Panc1 (cell line): ENCODE results near the gene ARRDC4. TPM values are rescaled to one million over a fixed set of nuclear protein-coding genes. Genes with fewer than 3 reads are reported as not detected.

Source experiments
- ATAC-seq: fragments of 200-7000 bp; cut with Tn5 transposase; 2 replicates; pipeline ENCODE4 v1.9.1; 2020; ENCODE audit warnings: mild to moderate bottlenecking, moderate library complexity
- BruUV-seq: library from RNA; stranded (reverse); fragments of 400-500 nt; replicated peaks from 2 replicates; lab custom pipeline; 2021; lab: Mats Ljungman, UMichigan
- CTCF ChIA-PET: fragments of 300-600 bp; sonication (Branson Sonifier 250); formaldehyde crosslinking; loops from one replicate; lab custom pipeline; 2022; ENCODE audit warnings: antibody characterized with exemption; lab: Charles Lee
- POLR2A ChIA-PET: fragments of 300-600 bp; sonication (Branson Sonifier 250); formaldehyde crosslinking; loops from one replicate; lab custom pipeline; 2022; ENCODE audit warnings: antibody characterized with exemption; lab: Charles Lee
- DNase-seq: peaks from one replicate; pipeline ENCODE4 v3.0.0-alpha.2; 2010; ENCODE audit warnings: low read depth, low spot score
- H3K27ac ChIP-seq: 2 replicates; pipeline ENCODE4 v1.5.1; 2011; ENCODE audit warnings: mild to moderate bottlenecking, low read length, inconsistent platforms
- H3K27me3 ChIP-seq: fragments of 200-500 bp; sonication (Bioruptor generic); 2 replicates; pipeline ENCODE4 v1.6.0; 2014; ENCODE audit warnings: low read length, inconsistent platforms; ENCODE audit not compliant: control insufficient read depth, insufficient read depth
- H3K36me3 ChIP-seq: fragments of 200-500 bp; sonication (Bioruptor generic); 2 replicates; pipeline ENCODE4 v1.5.1; 2014; ENCODE audit warnings: inconsistent platforms, mild to moderate bottlenecking, low read length, moderate library complexity; ENCODE audit not compliant: control insufficient read depth, insufficient read depth
- H3K4me1 ChIP-seq: 2 replicates; pipeline ENCODE4 v1.5.1; 2011; ENCODE audit warnings: inconsistent platforms, mild to moderate bottlenecking, low read length, moderate library complexity; ENCODE audit not compliant: control insufficient read depth, insufficient read depth
- H3K4me3 ChIP-seq, 2 experiments: 2 replicates each; pipeline ENCODE4 v1.5.1; 2011 to 2012; ENCODE audit warnings: low read depth in 2 of 2, low read length in 2 of 2, mild to moderate bottlenecking in 2 of 2, inconsistent platforms in 1 of 2, moderate library complexity in 1 of 2
- H3K9me3 ChIP-seq: fragments of 200-500 bp; sonication (Bioruptor generic); 2 replicates; pipeline ENCODE4 v1.5.1; 2014; ENCODE audit warnings: low read depth, mild to moderate bottlenecking, inconsistent platforms, low read length, moderate library complexity; ENCODE audit not compliant: control insufficient read depth, insufficient read depth
- POLR2AphosphoS5 ChIP-seq: IDR thresholded peaks from 2 replicates; pipeline ENCODE4 v1.6.1; 2012; ENCODE audit warnings: mild to moderate bottlenecking, low read depth, low read length, moderate library complexity
- SIN3A ChIP-seq: IDR thresholded peaks from 2 replicates; pipeline ENCODE4 v1.6.1; 2012; ENCODE audit warnings: low read depth, mild to moderate bottlenecking, low read length, moderate library complexity, borderline replicate concordance; ENCODE audit not compliant: insufficient read depth
- TCF7L2 ChIP-seq: IDR thresholded peaks from 2 replicates; pipeline ENCODE4 v1.6.1; 2011; ENCODE audit warnings: mild to moderate bottlenecking, low read depth, low read length, inconsistent platforms
- in situ Hi-C: cut with HindIII; loops from 2 replicates; pipeline ENCODE4 v1.10.0; 2016; ENCODE audit warnings: low sequenced_read_pairs, low pct_unique_long_range_greater_than_20kb
- intact Hi-C: fragments of 100-400 bp; cut with micrococcal nuclease; formaldehyde crosslinking; loops from one replicate; pipeline ENCODE4 v1.10.0; 2022; ENCODE audit not compliant: unreplicated experiment
- total RNA-seq: library from RNA; stranded (reverse); gene quantifications from one replicate; pipeline ENCODE4 v1.2.1, GENCODE V29; 2021; ENCODE audit not compliant: unreplicated experiment
- TF ChIP-seq, protein P1 (sequence below), 2 experiments: IDR thresholded peaks; 2 replicates each; pipeline ENCODE4 v1.6.1; 2011 to 2012; ENCODE audit warnings: low read depth in 2 of 2, control low read depth in 1 of 2, low read length in 1 of 2, mild to moderate bottlenecking in 1 of 2, moderate library complexity in 1 of 2; ENCODE audit not compliant: insufficient read depth in 1 of 2
- TF ChIP-seq, protein P2 (sequence below): fragments of 450-650 bp; IDR thresholded peaks from 2 replicates; pipeline ENCODE4 v1.5.1; 2017; ENCODE audit warnings: mild to moderate bottlenecking

The ARRDC4 gene
- total RNA-seq, 1 experiment from 2014 or later, result 2.9 TPM

DNA sequence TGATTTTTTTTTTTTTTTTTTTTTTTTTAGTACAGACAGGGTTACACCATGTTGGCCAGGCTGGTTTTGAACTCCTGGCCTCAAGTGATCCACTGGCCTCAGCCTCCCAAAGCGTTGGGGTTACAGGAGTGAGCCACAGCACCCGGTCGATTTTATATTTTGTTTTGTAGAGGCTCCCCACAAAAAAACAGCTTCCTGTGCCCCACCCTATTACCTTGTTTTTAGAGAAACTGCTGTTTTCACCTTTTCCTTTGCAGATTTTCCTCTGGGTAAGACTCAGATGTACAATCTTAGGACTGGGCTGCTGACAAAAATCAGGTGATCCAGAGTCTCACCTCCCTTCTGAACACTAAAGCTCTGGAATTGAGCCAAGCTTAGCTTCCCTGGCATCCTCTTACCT lies 20.6 kb downstream of the ARRDC4 start:
- TF ChIP-seq, protein P1, sequence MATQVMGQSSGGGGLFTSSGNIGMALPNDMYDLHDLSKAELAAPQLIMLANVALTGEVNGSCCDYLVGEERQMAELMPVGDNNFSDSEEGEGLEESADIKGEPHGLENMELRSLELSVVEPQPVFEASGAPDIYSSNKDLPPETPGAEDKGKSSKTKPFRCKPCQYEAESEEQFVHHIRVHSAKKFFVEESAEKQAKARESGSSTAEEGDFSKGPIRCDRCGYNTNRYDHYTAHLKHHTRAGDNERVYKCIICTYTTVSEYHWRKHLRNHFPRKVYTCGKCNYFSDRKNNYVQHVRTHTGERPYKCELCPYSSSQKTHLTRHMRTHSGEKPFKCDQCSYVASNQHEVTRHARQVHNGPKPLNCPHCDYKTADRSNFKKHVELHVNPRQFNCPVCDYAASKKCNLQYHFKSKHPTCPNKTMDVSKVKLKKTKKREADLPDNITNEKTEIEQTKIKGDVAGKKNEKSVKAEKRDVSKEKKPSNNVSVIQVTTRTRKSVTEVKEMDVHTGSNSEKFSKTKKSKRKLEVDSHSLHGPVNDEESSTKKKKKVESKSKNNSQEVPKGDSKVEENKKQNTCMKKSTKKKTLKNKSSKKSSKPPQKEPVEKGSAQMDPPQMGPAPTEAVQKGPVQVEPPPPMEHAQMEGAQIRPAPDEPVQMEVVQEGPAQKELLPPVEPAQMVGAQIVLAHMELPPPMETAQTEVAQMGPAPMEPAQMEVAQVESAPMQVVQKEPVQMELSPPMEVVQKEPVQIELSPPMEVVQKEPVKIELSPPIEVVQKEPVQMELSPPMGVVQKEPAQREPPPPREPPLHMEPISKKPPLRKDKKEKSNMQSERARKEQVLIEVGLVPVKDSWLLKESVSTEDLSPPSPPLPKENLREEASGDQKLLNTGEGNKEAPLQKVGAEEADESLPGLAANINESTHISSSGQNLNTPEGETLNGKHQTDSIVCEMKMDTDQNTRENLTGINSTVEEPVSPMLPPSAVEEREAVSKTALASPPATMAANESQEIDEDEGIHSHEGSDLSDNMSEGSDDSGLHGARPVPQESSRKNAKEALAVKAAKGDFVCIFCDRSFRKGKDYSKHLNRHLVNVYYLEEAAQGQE (IDR thresholded peaks at IDR 0.05; ENCODE audit: insufficient read depth in 1 of 2, low read depth in 2 of 2, low read length in 1 of 2), result no peak
- TF ChIP-seq, protein P2, sequence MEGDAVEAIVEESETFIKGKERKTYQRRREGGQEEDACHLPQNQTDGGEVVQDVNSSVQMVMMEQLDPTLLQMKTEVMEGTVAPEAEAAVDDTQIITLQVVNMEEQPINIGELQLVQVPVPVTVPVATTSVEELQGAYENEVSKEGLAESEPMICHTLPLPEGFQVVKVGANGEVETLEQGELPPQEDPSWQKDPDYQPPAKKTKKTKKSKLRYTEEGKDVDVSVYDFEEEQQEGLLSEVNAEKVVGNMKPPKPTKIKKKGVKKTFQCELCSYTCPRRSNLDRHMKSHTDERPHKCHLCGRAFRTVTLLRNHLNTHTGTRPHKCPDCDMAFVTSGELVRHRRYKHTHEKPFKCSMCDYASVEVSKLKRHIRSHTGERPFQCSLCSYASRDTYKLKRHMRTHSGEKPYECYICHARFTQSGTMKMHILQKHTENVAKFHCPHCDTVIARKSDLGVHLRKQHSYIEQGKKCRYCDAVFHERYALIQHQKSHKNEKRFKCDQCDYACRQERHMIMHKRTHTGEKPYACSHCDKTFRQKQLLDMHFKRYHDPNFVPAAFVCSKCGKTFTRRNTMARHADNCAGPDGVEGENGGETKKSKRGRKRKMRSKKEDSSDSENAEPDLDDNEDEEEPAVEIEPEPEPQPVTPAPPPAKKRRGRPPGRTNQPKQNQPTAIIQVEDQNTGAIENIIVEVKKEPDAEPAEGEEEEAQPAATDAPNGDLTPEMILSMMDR, result no peak
- TF ChIP-seq SIN3A (no peak), TCF7L2 (no peak), POLR2AphosphoS5 (no peak)
- Histone ChIP-seq H3K9me3 (no peaks in the 10 kb centered on the region), H3K36me3 (no peaks in the 10 kb centered on the region), H3K27ac (no peak overlapping the region), H3K4me1 (no peaks in the 10 kb centered on the region), H3K4me3 (no peak overlapping the region), H3K27me3 (no peaks in the 10 kb centered on the region; the same call in 1 of the 2 replicates)
- ChIA-PET CTCF (no interaction called here), POLR2A (no interaction called here)
- in situ Hi-C loops, result no loop called here
- DNase-seq (no peak), ATAC-seq (no peak)
- BruUV-seq, result no TSS peak
- intact Hi-C loops, result no loop called here

DNA sequence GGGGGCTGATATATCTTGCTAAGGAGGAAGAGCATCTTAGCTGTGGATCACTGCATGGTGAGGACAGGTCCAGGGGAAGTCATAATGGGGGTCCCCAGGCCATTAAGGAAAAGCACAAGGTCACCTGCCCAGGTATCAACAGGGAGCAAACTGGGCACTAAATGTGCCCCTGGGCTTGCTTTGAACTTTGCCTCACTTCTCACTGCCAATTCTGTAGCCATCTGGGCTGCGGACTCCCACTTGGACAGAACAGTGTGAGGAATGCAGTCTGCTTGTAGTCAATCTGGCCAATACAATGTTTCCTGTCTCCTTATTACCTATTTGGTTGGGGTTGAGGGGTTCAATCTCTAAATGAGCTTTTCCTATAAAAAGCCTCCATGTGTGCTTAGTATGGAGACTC lies 21.3 kb downstream of the ARRDC4 start:
- ATAC-seq, result no peak
- POLR2A ChIA-PET, result no interaction called here
- in situ Hi-C loops, result no loop called here

More for the DNA sequence above, 21.3 kb downstream of the ARRDC4 start:
- H3K4me3 ChIP-seq, result no peak overlapping the region
- intact Hi-C loops, result no loop called here
- H3K4me1 ChIP-seq, result no peaks in the 10 kb centered on the region
- no peaks in the 10 kb centered on the region for H3K36me3 ChIP-seq
- no peak overlapping the region for H3K27ac ChIP-seq
- TF ChIP-seq TCF7L2, result no peak
- TF ChIP-seq, protein P2, result no peak
- TF ChIP-seq, protein P1 (IDR thresholded peaks at IDR 0.05; ENCODE audit: insufficient read depth in 1 of 2, low read depth in 2 of 2, low read length in 1 of 2), result no peak
- no peak for TF ChIP-seq SIN3A
- no peak for TF ChIP-seq POLR2AphosphoS5
- no peaks in the 10 kb centered on the region for H3K9me3 ChIP-seq
- no peaks in the 10 kb centered on the region for H3K27me3 ChIP-seq
- CTCF ChIA-PET, result no interaction called here
- no TSS peak for BruUV-seq
- no peak for DNase-seq
